OCI-LY1 (cell line): ENCODE measurements around the gene OPHN1.

Source experiments
- CTCF ChIP-seq: fragments of 200-600 bp; sonication (generic), shearing (Covaris generic); IDR thresholded peaks from 2 replicates; pipeline ENCODE4 v1.5.1; 2017; ENCODE audit warnings: mild to moderate bottlenecking, antibody characterized with exemption, low read length, moderate library complexity, mixed read lengths
- EZH2 ChIP-seq: fragments of 200-600 bp; sonication (generic), shearing (Covaris generic); IDR thresholded peaks from 2 replicates; pipeline ENCODE4 v1.8.0; 2017; ENCODE audit warnings: borderline replicate concordance, mixed run types, mild to moderate bottlenecking, antibody characterized with exemption, low read length, moderate library complexity, mixed read lengths

GRCh38 chrX:68421636-68422035 lies 11.7 kb downstream of the OPHN1 start:
- TF ChIP-seq EZH2: no peak
- no peak for TF ChIP-seq CTCF
